K562 (cell line): ENCODE measurements around the gene FBXO21. TPM values are rescaled to one million over a fixed set of nuclear protein-coding genes. Genes with fewer than 3 reads are reported as not detected.

Experiments
- ATAC-seq: fragments of 200-7000 bp; cut with Tn5 transposase; 3 replicates; pipeline ENCODE4 v1.9.1; 2020; ENCODE audit warnings: moderate library complexity
- BruUV-seq: library from RNA; stranded (reverse); fragments of 400-500 nt; replicated peaks from 2 replicates; lab custom pipeline; 2021; lab: Mats Ljungman, UMichigan
- CTCF ChIA-PET: fragments of 300-600 bp; formaldehyde crosslinking; extraction: SDS; loops from one replicate; lab custom pipeline; 2021; ENCODE audit warnings: low intra/inter-chr PET ratio; lab: Yijun Ruan, JAX
- POLR2A ChIA-PET: fragments of 300-600, 350-650 bp; sonication (Branson Sonifier 250); formaldehyde crosslinking; extraction: SDS; loops from one replicate; lab custom pipeline; 2021; ENCODE audit warnings: antibody characterized with exemption, inconsistent platforms; lab: Yijun Ruan, JAX
- DNase-seq, 4 experiments: peaks; one replicate each; pipeline versions ENCODE4 v3.0.0 to v3.0.0-alpha.2; 2011 to 2018; ENCODE audit warnings: low spot score in 3 of 4, mixed read lengths in 3 of 4; ENCODE audit errors: extremely low read depth in 1 of 4
- FAIRE-seq: peaks from 2 replicates; lab custom pipeline; 2011; peaks lifted over from hg19 to GRCh38; lab: Jason Lieb, UNC
- H2AFZ ChIP-seq: 2 replicates; pipeline ENCODE4 v1.6.0; 2011; ENCODE audit warnings: low read depth, low read length, control low read depth, inconsistent platforms
- H3K27ac ChIP-seq: fragments of 200-600 bp; 3 replicates; pipeline ENCODE4 v1.8.0; 2011; ENCODE audit warnings: low read depth, mild to moderate bottlenecking, control low read depth, inconsistent platforms, low read length, moderate library complexity, mixed read lengths; ENCODE audit errors: extremely low read depth
- H3K27me3 ChIP-seq, 2 experiments: fragments of 300-600 bp in 1 of 2; 2 replicates in 1 of 2; 3 replicates in 1 of 2; pipeline versions ENCODE4 v1.6.0 to v1.8.0; 2011; ENCODE audit warnings: inconsistent platforms in 2 of 2, low read length in 2 of 2, mild to moderate bottlenecking in 1 of 2, mixed read lengths in 1 of 2, moderate library complexity in 1 of 2; ENCODE audit not compliant: control insufficient read depth in 2 of 2, insufficient read depth in 2 of 2
- H3K36me3 ChIP-seq: fragments of 300-600 bp; 3 replicates; pipeline ENCODE4 v1.8.0; 2011; ENCODE audit warnings: mild to moderate bottlenecking, low read length, inconsistent platforms; ENCODE audit not compliant: control insufficient read depth, insufficient read depth
- H3K4me1 ChIP-seq, 2 experiments: fragments of 200-600 bp in 1 of 2; replicated peaks in 1 of 2; 2 replicates in 1 of 2; 3 replicates in 1 of 2; pipeline versions ENCODE4 v1.5.1 to v1.8.0; 2011; ENCODE audit warnings: inconsistent platforms in 2 of 2, low read length in 2 of 2, mild to moderate bottlenecking in 1 of 2, mixed read lengths in 1 of 2, moderate library complexity in 1 of 2; ENCODE audit not compliant: control insufficient read depth in 2 of 2, insufficient read depth in 2 of 2
- H3K4me2 ChIP-seq: 2 replicates; pipeline ENCODE4 v1.6.1; 2011; ENCODE audit warnings: low read length, control low read depth, inconsistent platforms, mixed read lengths; ENCODE audit not compliant: insufficient read depth
- H3K4me3 ChIP-seq: fragments of 200-600 bp; sonication (generic), shearing (Covaris generic); 2 replicates; pipeline ENCODE4 v1.5.1; 2016; ENCODE audit warnings: control low read depth, inconsistent platforms
- H3K79me2 ChIP-seq: fragments of 200-600 bp; 3 replicates; pipeline ENCODE4 v1.8.0; 2011; ENCODE audit warnings: low read length, inconsistent platforms; ENCODE audit not compliant: control insufficient read depth, insufficient read depth
- H3K9ac ChIP-seq, 2 experiments: 2 replicates each; pipeline versions ENCODE4 v1.6.0 to v1.6.1; 2011; ENCODE audit warnings: low read depth in 2 of 2, low read length in 2 of 2, control low read depth in 1 of 2, inconsistent platforms in 1 of 2, mild to moderate bottlenecking in 1 of 2, mixed read lengths in 1 of 2; ENCODE audit not compliant: insufficient read depth in 1 of 2
- H3K9me1 ChIP-seq: one replicate; pipeline ENCODE4 v1.6.0; 2011; ENCODE audit warnings: inconsistent platforms, mild to moderate bottlenecking, low read length, moderate library complexity; ENCODE audit not compliant: control insufficient read depth, insufficient read depth
- H3K9me3 ChIP-seq: replicated peaks from 2 replicates; pipeline ENCODE4 v1.5.1; 2011; ENCODE audit warnings: low read depth, low read length, inconsistent platforms; ENCODE audit not compliant: control insufficient read depth, insufficient read depth
- H4K20me1 ChIP-seq: replicated peaks from 2 replicates; pipeline ENCODE4 v1.6.1; 2011; ENCODE audit warnings: low read length, inconsistent platforms, mixed read lengths; ENCODE audit not compliant: control insufficient read depth, insufficient read depth
- ARNT ChIP-seq, 2 experiments: fragments of 450-650 bp; IDR thresholded peaks; 2 replicates each; pipeline ENCODE4 v1.6.1; 2016; ENCODE audit warnings: mild to moderate bottlenecking in 1 of 2
- ATF7 ChIP-seq: fragments of 450-650 bp; IDR thresholded peaks from 2 replicates; pipeline ENCODE4 v1.7.1; 2014; ENCODE audit warnings: mild to moderate bottlenecking, moderate library complexity
- CTBP1 ChIP-seq: fragments of 450-650 bp; IDR thresholded peaks from 2 replicates; pipeline ENCODE4 v1.6.1; 2016; ENCODE audit warnings: borderline replicate concordance
- CTCFL ChIP-seq: IDR thresholded peaks from 2 replicates; pipeline ENCODE4 v1.6.1; 2011; ENCODE audit warnings: borderline replicate concordance, low read depth, mild to moderate bottlenecking, moderate library complexity, low read length; ENCODE audit not compliant: insufficient read depth, poor library complexity, severe bottlenecking
- DEAF1 ChIP-seq: fragments of 450-650 bp; formaldehyde crosslinking; IDR thresholded peaks from 2 replicates; pipeline ENCODE4 v1.4.0; 2020; ENCODE audit warnings: mild to moderate bottlenecking, moderate library complexity
- MCM7 ChIP-seq, 2 experiments: fragments of 450-650 bp; IDR thresholded peaks; 2 replicates each; pipeline ENCODE4 v1.6.1; 2016 to 2018
- MNT ChIP-seq, 2 experiments: fragments of 450-650 bp; conservative IDR thresholded peaks; 2 replicates each; pipeline ENCODE4 v1.6.1; 2017; ENCODE audit warnings: mild to moderate bottlenecking in 2 of 2, moderate library complexity in 2 of 2
- PCBP2 ChIP-seq: fragments of 200-400 bp; formaldehyde crosslinking; IDR thresholded peaks from 2 replicates; pipeline ENCODE4 v1.6.1; 2018; ENCODE audit warnings: low read length, low read depth, mild to moderate bottlenecking, moderate library complexity; ENCODE audit not compliant: poor library complexity, severe bottlenecking
- PHB ChIP-seq: fragments of 250-450 bp; sonication (Bioruptor Pico); IDR thresholded peaks from 2 replicates; pipeline ENCODE4 v1.5.0; 2021
- POLR2AphosphoS2 ChIP-seq: IDR thresholded peaks from 2 replicates; pipeline ENCODE4 v1.6.1; 2012; ENCODE audit warnings: low read length, improper control_type of control experiment
- SMC3 ChIP-seq: conservative IDR thresholded peaks from 2 replicates; pipeline ENCODE4 v1.6.1; 2011; ENCODE audit warnings: low read depth, low read length, improper control_type of control experiment; ENCODE audit not compliant: insufficient read depth
- ZBTB43 ChIP-seq: sonication (generic); formaldehyde crosslinking; IDR thresholded peaks from 2 replicates; pipeline ENCODE4 v1.8.0; 2023; ENCODE audit warnings: mild to moderate bottlenecking, missing genetic modification reagents
- ZNF347 ChIP-seq: fragments of 450-650 bp; formaldehyde crosslinking; IDR thresholded peaks from 2 replicates; pipeline ENCODE4 v1.4.0; 2020; ENCODE audit warnings: low read depth, mild to moderate bottlenecking, moderate library complexity
- ZNF583 ChIP-seq: fragments of 250-450 bp; sonication (Bioruptor Pico); IDR thresholded peaks from 2 replicates; pipeline ENCODE4 v1.4.0; 2020
- WGBS: fragments of 100-300 bp; shearing (Covaris generic); methylation state at CpG from one replicate; pipeline ENCODE4 v1.1.6; 2016; ENCODE audit warnings: low coverage, mixed read lengths; ENCODE audit not compliant: insufficient coverage; ENCODE audit errors: missing lambda C conversion rate; 5-methylcytosine and 5-hydroxymethylcytosine counted together
- in situ Hi-C: fragments of 300-500 bp; cut with MboI; formaldehyde crosslinking; loops from 4 replicates; pipeline ENCODE4 v1.15.0; 2018; ENCODE audit warnings: inconsistent platforms, mixed read lengths
- intact Hi-C: fragments of 100-400 bp; cut with micrococcal nuclease; formaldehyde crosslinking; loops from 2 replicates; pipeline ENCODE4 v1.14.2; 2022
- polyA plus RNA-seq, 8 experiments: library from polyadenylated mRNA; depleted of rRNA in 4 of 8; stranded (reverse) in 5 of 8; unstranded in 3 of 8; fragments of >200 nt; fragmentation: Nextera tagmentation in 2 of 8; fragmentation: Illumina TruSeq in 1 of 8; extraction: Ambion mirVana in 2 of 8; extraction: Trizol in 1 of 8; gene quantifications; 2 replicates each; pipeline versions ENCODE4 v1.2.1 to v1.2.3, GENCODE V29; 2011 to 2014; ENCODE audit warnings: inconsistent platforms in 1 of 8, missing spikeins in 1 of 8
- total RNA-seq, 7 experiments: library from RNA; depleted of rRNA in 6 of 7; stranded (reverse); fragments of >200 nt in 6 of 7; fragmentation: Illumina TruSeq in 2 of 7; extraction: Trizol in 2 of 7; gene quantifications; 2 replicates each; pipeline versions ENCODE4 v1.2.1 to v1.2.3, GENCODE V29; 2011 to 2021; ENCODE audit warnings: low replicate concordance in 1 of 7

FBXO21 gene
- total and polyA plus RNA-seq, 9 of the 15 experiments (the other 6 are each of a cell fraction or from before 2014, with no cell fraction given), result 3.0 to 50.9 (median 9.1) TPM

- ChIA-PET CTCF (interaction anchor here (0.6 to 5.2 kb wide), 4 partner anchors 73 to 416 kb away, joined by 3 to 62 read pairs (median 4); no protein-coding TSS in a partner anchor), POLR2A (interaction anchor here (0.6 to 0.7 kb wide), 5 partner anchors 30 to 444 kb away, joined by 3 to 5 read pairs (median 3); no protein-coding TSS in a partner anchor)
- Histone ChIP-seq H3K4me3 (no peak overlapping the region), H3K9me3 (no peaks in the 10 kb centered on the region), H3K4me2 (peak overlapping the region; percentile 11; the same call in 1 of the 2 replicates), H3K4me1 (peaks cover 3 to 4% of the 10 kb centered on the region in 2 experiments; a peak in 4 of 5 replicates), H4K20me1 (no peaks in the 10 kb centered on the region), H2AFZ (peak overlapping the region; percentile 80), H3K9ac (no peak overlapping the region), H3K79me2 (no peaks in the 10 kb centered on the region), H3K36me3 (no peaks in the 10 kb centered on the region), H3K27ac (no peak overlapping the region), H3K27me3 (no peaks in the 10 kb centered on the region; a peak in 1 of 5 replicates), H3K9me1 (no peaks in the 10 kb centered on the region)
- intact Hi-C loops, result loop anchor here (1.0 kb wide), 2 partner anchors 94 to 416 kb away; no protein-coding TSS in a partner anchor
- no TSS peak for BruUV-seq
- in situ Hi-C loops, result loop anchor here (10.0 kb wide), 1 partner anchor 415 kb away; no protein-coding TSS in a partner anchor
- DNase-seq (peak; percentile 72 to 76 (median 74)), ATAC-seq (peak; percentile 93), FAIRE-seq (peak; percentile 82)
- WGBS, result 17% methylated on average over 6 of the region's 6 CpGs
- TF ChIP-seq CTCFL (peak; percentile 9), PCBP2 (no peak), MNT (conservative IDR thresholded peaks at IDR 0.05) (0 out of 4 replicates have a peak, but pooled peaks of 1 of the 2 experiments have one; percentile 17), POLR2AphosphoS2 (no peak), ZNF347 (CRISPR knock-in tag) (no peak), SMC3 (peak; percentile 77), ARNT (IDR thresholded peaks at IDR 0.05) (0 out of 4 replicates have a peak, but pooled peaks of 1 of the 2 experiments have one; percentile 57), ATF7 (0 out of 2 replicates have a peak, but pooled peaks have one; percentile 12), ZBTB43 (CRISPR knock-in tag) (no peak), DEAF1 (CRISPR knock-in tag) (peak; percentile 75), MCM7 (IDR thresholded peaks at IDR 0.05) (no peak), PHB (CRISPR knock-in tag) (no peak), ZNF583 (CRISPR knock-in tag) (no peak), CTBP1 (peak; percentile 20; the same call in 1 of the 2 replicates)
These were observed 70.6 kb downstream of the FBXO21 start for GRCh38 chr12:117119592-117120198.
